HG03342 (cell line): Measurements from ENCODE around the gene EIF4E1B.

Experiments used
- ATAC-seq: cut with Tn5 transposase; IDR thresholded peaks from one replicate; pipeline ENCODE4 v1.9.1; 2021; ENCODE audit warnings: mild to moderate bottlenecking, moderate library complexity; ENCODE audit not compliant: unreplicated experiment

EIF4E1B gene

GRCh38 chr5:176625966-176626875 lies 4.3 kb upstream of the EIF4E1B start:
- no peak for ATAC-seq

DNA sequence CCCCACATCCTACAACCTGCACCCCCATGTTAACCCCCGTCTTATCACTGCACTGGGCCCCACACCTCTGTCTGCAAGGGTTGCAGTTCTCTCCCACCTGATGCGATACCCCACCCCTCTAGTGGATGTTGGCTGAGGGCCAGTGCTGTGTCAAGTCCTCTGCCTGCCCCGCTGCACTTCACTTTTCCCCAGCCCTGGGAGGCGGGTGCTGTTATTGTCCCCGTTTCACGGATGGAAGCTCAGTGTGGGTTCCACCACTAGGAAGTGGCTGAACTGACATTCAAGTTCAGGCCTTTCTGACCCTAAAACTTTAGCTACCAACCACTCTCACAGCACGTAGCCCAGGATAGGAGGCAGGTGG lies 3.6 kb upstream of the EIF4E1B start:
- ATAC-seq = no peak

DNA sequence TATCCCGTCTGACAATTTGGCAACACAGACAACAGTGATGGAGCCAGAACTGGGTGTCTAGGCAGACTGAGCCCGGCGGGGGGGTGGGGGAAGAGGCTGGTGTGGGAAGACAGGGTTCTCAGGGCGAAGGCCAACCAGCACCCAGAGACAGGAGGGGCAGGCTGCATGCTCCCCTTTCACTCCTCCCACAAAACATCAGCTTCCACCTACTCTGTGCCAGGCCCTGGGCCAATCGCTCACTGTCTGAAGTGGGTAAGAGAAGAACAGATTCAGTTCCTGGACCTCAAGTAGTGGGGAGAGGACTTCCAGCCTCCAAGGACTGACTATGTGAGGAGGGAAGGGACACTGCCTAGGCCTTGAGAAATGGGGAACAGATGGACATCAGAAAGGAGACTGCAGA lies 2.9 kb upstream of the EIF4E1B start:
- no peak for ATAC-seq

- ATAC-seq = no peak
Observed at GRCh38 chr5:176628406-176629228, 1.9 kb upstream of the EIF4E1B start.

GRCh38 chr5:176629317-176629852 lies 1.1 kb upstream of the EIF4E1B start:
- no peak for ATAC-seq

DNA sequence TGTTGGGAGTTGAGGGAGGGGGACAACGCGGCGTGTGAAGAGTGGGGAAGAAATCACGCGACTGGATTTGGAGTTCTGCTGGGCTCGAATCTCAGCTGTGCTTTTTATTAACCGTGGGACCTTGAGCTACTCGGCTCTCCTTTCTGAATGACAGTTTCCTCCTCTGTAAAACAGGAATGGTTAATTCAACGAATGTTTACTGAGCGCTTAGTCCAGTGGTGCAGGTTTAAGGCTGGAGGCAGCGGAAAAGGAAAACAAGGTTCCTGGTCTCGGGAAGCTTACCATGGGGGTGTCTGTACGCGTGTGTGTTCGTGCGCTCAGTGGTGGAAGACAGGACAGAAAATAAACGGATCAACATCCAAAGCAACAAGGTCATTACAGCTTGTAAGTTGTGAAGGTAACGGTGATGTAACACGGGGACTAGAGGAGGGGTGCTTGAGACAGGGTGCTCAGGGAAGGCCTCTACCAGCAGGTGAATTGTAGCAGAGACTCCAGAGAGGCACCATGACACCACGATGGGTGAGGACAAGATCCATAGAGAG lies 277 bp downstream of the EIF4E1B start:
- ATAC-seq = no peak

DNA sequence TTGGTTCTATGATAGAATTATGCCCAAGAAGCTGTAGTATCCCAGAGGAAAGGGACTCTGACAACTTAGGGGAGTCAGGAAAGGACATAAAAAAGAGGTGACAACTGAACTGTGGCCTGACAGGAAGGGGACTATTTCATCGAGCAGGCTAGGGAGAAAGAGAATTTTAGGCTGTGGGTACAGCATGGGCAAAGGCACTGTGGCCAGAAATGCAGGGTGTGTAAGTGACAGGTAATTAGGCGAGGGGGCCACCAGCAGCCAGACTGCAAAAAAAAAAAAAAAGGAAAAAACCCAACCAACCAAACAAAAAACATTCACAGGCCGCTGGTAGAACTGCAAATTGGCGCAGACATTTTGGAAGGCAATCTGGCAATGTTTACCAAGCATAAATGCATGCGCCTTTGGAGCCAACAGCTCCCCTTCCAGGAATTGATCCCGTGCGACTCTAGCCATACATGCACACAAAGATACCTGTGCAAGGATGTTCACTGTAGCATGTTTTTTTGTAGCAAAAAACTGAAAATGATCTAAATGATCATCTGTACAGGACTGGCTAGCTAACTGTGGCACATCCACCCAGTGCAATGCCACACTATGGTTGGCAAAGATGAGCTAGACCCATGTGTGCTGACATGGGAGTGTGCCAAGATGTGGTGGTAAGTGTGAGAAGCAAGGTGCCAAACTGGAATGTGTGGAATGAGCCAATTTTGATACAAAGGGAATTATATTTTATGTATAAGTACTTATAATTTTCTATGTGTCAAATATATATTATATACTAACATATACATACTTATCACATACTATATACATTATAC lies 1.1 kb downstream of the EIF4E1B start:
- no peak for ATAC-seq

- no peak for ATAC-seq
Observed at GRCh38 chr5:176632745-176633144, 2.3 kb downstream of the EIF4E1B start.

DNA sequence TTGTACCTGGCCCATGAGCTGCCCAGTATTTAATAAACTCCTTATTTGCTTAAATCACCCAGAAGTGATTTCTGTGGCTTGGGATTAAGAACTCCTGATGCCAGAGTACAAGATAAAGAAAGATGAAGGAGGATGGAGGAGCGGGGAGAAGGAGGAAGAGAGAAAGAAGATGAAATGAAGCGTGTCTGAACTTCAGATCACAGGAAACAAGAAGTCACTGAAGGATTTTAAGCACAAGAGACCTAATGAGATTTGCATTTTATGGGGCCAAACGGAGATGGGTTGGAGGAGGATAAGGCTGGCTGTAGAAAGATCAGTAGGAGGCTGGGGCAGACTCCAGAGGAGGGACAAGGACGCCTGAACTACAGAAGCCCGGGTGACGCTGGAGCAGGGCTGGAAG lies 3.1 kb downstream of the EIF4E1B start:
- ATAC-seq = no peak

GRCh38 chr5:176636426-176636825 lies 6.0 kb downstream of the EIF4E1B start:
- ATAC-seq = no peak

GRCh38 chr5:176637556-176637955 lies 7.1 kb downstream of the EIF4E1B start:
- ATAC-seq = no peak

- ATAC-seq = no peak
Observed at GRCh38 chr5:176638437-176638836, 8.0 kb downstream of the EIF4E1B start.

DNA sequence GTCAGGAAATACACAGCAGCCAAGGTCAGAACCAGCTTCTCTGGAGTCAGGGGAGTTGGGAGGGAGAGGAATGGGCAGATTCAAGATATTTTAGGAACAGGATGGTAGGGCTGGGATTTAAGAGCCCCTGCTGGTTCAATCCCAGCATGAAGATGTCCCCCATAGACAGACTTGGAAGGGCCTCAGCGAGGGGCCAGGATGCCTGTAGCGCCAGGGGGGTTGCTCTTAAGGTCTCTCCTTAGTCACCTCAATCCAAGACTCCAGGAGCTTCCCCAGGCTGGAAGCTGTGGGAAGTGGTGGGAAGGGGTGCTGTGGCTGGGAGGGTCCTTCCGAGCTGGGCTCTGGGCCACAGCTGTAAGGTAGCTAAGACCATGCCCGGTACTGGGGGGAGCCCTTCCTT lies 8.7 kb downstream of the EIF4E1B start:
- no peak for ATAC-seq

DNA sequence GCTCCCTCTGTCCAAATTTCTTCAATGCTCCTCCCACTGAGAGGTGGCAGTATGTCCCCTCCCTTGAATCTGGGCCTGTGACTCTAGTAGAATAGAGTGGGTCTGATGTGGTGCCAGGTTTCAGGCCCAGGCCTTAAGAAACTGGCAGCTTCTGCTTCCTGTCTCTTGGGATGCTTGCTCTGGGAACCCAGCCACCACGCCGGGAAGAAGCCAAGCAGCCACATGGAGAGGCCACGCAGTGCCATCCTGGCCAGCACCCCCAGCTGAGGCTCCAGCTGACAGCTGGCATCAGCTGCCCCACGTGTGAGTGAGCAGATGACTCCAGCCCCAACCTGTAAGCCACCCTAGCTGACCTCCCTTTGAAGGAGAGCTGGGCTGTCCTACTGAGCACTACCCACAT lies 9.5 kb downstream of the EIF4E1B start:
- no peak for ATAC-seq

- no peak for ATAC-seq
Observed at GRCh38 chr5:176640616-176641015, 10.1 kb downstream of the EIF4E1B start.

- no peak for ATAC-seq
Observed at GRCh38 chr5:176642675-176643490, 12.4 kb downstream of the EIF4E1B start.

DNA sequence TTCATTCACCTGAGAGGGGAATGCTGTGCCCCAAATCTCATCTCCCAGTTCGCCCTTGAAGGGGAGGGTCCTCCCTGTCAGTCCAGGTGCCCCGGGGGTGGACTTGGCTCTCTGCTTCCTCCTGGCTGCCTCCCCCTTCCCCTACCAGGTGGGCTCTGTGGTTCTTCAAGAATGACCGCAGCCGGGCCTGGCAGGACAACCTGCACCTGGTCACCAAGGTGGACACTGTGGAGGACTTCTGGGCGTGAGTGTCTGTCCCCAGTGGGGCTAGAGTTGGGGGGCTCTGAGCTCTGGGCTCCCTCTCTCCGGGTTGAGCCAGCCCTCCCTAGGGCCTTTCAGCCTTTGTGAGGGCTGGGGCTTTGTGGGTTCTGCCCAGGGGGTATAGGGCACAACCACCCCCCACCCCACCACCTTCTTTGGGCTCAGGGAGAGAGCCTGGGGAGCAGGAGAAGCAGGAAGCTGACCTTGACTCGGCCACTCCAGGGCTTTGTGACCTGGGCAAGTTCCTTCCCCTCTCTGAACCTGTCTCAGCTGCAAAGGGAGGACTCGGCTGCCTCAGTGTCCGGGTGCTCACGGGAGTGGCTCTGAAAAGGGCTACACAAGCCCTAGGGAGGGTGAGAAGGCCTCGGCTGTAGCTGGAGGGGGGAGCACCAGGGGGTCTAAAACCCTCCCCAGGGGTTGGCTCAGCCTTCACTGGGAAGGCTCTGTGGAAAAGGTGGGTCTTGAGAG lies 13.2 kb downstream of the EIF4E1B start:
- no peak for ATAC-seq

DNA sequence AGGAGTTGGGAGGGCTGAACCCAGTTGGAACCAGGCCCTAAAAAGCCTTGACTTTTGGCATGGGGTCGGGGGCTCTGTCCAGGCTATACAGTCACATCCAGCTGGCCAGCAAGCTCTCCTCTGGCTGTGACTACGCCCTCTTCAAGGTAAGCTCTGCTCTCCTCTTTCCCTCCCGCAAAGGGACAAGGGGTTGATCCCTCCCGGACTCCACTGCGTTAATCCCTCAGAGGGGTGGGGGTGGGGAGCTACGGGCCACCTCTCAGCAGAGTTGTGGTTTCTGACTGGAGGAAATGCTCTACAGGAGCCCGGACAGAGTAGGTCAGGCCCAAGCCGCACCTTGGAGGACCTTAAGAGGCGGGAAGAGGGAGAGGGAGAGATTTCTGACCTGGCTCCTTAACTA lies 13.8 kb downstream of the EIF4E1B start:
- no peak for ATAC-seq
